Measurements from ENCODE around the gene GANAB. TPM values are rescaled to one million over a fixed set of nuclear protein-coding genes. Genes with fewer than 3 reads are reported as not detected.
A peak's percentile ranks its signal among the peaks of the same experiment; 100 is the strongest.
"Not testable (repeated sequence)": the region's sequence is repeated elsewhere in the genome, so short reads cannot be mapped to it uniquely, and the experiment has no call there.

GANAB gene
- total RNA-seq, 4 donors from 2014 or later = 108 to 166 (median 128) TPM

DNA sequence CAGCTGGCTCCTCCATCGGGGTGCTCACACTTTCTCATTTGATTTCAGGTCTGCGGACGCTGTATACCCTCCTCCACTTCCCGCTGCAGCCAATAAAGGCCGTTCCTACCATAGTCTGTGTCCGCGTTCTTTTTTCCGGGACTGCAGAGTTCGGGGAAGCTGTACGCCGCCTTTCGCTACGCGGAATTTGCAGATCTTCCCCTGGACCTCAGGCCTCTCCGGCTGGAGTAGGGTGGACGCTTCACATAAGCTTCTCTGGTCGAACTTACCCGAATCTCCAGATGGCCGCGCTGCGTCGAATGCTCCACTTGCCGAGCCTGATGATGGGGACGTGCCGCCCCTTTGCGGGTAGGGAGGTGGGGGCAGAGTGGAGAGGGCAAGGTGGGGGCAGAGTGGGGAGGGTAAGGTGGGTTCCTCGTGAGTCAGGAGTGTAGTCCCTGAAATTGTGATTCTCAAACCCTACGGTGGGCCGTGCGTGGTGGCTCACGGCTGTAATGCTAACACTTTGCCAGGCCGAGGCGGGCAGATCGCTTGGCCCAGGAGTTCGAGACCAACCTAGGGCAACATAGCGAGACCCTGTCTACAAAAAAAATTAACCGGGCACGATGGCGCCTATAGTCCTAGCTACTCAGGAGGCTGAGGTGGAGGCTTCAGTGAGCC lies 19.3 kb upstream of the GANAB start:
- TF ChIP-seq, protein P1, sequence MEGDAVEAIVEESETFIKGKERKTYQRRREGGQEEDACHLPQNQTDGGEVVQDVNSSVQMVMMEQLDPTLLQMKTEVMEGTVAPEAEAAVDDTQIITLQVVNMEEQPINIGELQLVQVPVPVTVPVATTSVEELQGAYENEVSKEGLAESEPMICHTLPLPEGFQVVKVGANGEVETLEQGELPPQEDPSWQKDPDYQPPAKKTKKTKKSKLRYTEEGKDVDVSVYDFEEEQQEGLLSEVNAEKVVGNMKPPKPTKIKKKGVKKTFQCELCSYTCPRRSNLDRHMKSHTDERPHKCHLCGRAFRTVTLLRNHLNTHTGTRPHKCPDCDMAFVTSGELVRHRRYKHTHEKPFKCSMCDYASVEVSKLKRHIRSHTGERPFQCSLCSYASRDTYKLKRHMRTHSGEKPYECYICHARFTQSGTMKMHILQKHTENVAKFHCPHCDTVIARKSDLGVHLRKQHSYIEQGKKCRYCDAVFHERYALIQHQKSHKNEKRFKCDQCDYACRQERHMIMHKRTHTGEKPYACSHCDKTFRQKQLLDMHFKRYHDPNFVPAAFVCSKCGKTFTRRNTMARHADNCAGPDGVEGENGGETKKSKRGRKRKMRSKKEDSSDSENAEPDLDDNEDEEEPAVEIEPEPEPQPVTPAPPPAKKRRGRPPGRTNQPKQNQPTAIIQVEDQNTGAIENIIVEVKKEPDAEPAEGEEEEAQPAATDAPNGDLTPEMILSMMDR (IDR thresholded peaks at IDR 0.05) = no peak
- DNase-seq (ENCODE audit: low spot score) (no peak), ATAC-seq (ENCODE audit: low FRiP score) (peak; percentile 30)

DNA sequence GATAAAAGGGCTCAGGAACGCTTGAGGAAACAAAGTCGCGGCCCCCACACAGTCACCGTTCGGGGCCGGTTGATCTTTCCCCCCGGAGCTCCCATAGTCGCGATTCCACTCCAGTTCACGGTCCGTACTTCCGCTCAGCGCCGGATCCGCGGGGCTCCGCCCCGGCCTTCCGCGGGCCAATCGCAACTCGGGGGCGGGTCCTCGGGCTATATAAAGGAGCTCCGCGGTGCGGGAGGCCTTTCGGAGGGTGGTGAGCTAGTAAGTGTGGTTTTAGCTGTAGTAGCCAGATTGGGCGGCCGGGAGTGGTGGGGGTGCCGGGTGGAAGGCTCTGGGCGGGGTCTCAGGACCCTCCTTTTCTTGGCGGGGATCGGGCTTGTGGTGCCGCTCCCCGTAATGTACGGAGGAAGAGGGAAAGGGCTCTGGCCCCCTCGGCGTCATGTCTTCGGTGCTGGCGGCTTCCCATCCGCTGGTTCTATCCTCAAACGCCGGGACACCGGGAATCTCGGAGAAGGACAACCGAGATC lies 18.7 kb upstream of the GANAB start, which contains the start of the genes C11orf98 and CSKMT:
Gene C11orf98, minus strand, starts transcription at position 136 of the 524 bp plus-strand sequence. Its CDS starts 41 bp downstream, at position 95.
Gene CSKMT, plus strand, starts transcription at position 238 of the 524 bp plus-strand sequence. CDS start 568 bp downstream, outside the sequence.
- DNase-seq (ENCODE audit: low spot score) (peak; percentile 87), ATAC-seq (ENCODE audit: low FRiP score) (peak; percentile 95)
- TF ChIP-seq, protein P1 (IDR thresholded peaks at IDR 0.05) = no peak

DNA sequence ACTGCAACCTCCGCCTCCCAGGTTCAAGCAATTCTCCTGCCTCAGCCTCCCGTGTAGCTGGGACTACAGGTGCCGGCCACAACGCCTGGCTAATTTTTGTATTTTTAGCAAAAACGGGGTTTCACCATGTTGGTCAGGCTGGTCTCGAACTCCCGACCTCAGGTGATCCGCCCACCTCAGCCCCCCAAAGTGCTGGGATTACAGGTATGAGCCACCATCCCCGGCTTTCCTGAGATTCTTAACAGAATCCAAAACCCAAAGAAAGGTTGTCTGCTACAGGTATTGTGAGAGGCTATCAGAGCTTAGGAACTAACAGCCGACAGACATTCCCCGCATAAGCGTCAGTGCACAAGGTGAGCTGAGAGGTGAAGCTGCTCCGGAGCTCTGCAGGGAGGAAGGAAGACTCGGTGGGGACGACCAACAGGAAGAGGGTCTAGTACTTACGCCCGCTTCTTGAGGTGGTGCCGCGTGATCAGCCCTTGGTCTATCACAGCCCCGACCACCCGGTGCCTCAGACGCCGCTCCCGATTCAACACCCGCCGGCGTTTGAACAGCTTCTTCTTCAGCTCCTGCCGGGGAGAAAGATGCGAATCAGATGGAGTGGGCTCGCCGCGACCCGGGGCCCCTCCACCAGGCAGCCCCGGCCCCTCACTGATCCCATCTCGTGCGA lies 18.1 kb upstream of the GANAB start:
- TF ChIP-seq, protein P1 (IDR thresholded peaks at IDR 0.05) = no peak
- DNase-seq (ENCODE audit: low spot score) = no peak
- peak; percentile 30 for ATAC-seq (ENCODE audit: low FRiP score)

DNA sequence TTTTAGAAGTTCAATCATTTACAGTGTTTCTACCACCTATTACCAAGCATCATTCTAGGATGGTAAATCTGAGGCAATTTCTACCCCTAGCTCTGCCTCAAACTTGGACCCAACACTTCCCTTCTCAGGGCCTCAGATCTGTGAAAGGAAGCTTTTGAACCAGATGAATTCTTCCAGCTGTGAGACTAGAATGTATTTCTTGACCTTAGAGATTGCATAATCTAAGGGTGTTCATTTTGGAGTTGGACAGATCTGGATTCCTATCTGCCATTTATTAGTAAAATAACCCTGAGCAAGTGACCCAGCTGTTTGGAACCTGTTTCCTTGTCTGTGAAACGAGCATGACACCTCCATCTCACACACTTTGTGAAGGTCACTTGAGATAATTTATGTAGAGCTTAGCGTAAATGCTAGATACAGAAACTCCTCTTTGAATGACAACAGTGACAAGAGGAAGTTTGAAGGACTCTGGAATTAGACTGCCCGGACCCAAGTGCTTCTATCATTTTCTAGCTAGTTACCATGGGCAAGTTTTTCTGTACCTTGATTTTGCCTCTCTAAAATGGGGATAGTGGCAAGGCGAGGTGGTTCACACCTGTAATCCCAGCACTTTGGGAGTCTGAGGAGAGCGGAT lies 10.5 kb upstream of the GANAB start:
- DNase-seq (ENCODE audit: low spot score) (no peak), ATAC-seq (ENCODE audit: low FRiP score) (no peak)
- TF ChIP-seq, protein P1 (IDR thresholded peaks at IDR 0.05) = no peak

DNA sequence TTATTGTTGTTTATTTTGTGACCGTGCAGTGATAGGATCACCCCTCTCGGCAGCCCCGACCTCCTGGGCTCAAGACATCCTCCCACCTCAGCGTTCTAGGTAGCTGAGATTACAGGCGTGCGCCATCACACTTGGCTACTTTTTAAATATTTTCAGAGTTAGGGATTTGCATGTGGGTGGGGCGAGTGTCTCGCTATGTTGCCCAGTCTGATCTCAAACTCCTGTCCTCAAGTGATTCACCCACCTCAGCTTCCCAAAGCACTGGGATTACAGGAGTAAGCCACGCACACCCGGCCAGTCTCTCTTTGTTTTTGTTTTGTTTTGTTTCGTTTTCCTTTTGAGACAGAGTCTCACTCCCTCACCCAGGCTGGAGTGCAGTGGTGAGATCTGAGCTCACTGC lies 7.9 kb upstream of the GANAB start:
- DNase-seq (ENCODE audit: low spot score) (no peak), ATAC-seq (ENCODE audit: low FRiP score) (no peak)
- TF ChIP-seq, protein P1 (IDR thresholded peaks at IDR 0.05) = no peak

DNA sequence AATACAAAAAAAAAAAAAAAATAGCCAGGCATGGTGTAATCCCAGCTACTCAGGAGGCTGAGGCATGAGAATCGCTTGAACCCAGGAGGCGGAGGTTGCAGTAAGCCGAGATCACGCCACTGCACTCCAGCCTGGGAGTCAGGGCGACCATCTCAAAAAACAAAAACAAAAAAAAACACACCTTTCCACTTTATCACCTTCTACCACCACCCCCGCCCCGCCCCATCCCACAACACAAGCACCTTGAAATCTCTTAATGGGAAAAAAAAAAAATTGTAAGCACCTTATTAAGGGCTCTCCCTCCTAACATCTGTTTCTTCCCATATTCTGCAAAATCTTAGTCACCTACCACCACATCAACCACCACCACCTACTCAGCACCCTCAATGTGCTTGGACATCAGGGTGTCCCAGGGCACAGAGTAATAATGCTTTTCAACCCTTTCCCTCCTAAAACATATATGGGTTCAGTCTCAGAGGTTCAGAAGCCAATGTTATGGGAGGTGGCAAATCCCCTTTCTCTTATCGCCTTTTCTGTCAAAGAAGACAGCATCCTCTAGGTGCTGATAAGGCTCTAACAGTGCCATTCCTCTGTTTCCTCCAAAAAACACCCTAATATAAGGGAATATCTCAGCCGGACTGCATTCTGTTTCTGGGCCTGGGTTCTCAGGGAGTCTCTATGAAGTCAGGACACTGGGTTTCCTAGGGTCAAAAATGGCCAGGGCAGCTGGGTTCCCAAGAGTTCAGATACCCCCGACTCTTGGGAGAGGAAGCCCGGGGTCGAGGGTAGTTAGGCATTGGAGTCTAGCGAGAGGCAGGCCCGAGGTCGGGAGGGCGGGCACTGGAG lies 6.0 kb upstream of the GANAB start:
- ATAC-seq (ENCODE audit: low FRiP score) = no peak
- DNase-seq (ENCODE audit: low spot score) = no peak

DNA sequence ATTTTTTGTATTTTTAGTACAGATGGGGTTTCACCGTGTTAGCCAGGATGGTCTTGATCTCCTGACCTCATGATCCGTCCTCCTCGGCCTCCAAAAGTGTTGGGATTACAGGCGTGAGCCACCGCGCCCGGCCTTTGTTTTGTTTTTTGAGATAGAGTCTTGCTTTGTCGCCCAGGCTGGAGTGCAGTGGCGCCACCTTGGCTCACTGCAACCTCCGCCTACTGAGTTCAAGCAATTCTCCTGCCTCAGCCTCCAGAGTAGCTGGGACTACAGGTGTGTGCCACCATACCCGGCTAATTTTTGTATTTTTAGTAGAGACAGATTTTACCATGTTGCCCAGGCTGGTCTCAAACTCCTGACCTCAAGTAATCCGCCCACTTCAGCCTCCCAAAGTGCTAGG lies 3.9 kb upstream of the GANAB start:
- DNase-seq (ENCODE audit: low spot score); ATAC-seq (ENCODE audit: low FRiP score): not testable (repeated sequence)

More for the DNA sequence above, 6.0 kb upstream of the GANAB start:
- TF ChIP-seq, protein P1 (IDR thresholded peaks at IDR 0.05) = no peak

All from omental fat pad (tissue), 4 donors.